GM12865 (cell line): ENCODE results near the gene DIDO1.
"Not testable (repeated sequence)": the region's sequence is repeated elsewhere in the genome, so short reads cannot be mapped to it uniquely, and the experiment has no call there.

Experiments
- DNase-seq: peaks from one replicate; pipeline ENCODE4 v3.0.0; 2010; ENCODE audit warnings: low read depth
- H3K4me3 ChIP-seq: 2 replicates; pipeline ENCODE4 v1.5.1; 2011; ENCODE audit warnings: mild to moderate bottlenecking, low read depth, low read length, control low read depth
- TF ChIP-seq, protein P1 (sequence below): IDR thresholded peaks from 2 replicates; pipeline ENCODE4 v1.5.1; 2011; ENCODE audit warnings: low read length, control low read depth, low read depth, inconsistent platforms; ENCODE audit not compliant: insufficient read depth; ENCODE audit errors: missing control alignments

DIDO1 gene

DNA sequence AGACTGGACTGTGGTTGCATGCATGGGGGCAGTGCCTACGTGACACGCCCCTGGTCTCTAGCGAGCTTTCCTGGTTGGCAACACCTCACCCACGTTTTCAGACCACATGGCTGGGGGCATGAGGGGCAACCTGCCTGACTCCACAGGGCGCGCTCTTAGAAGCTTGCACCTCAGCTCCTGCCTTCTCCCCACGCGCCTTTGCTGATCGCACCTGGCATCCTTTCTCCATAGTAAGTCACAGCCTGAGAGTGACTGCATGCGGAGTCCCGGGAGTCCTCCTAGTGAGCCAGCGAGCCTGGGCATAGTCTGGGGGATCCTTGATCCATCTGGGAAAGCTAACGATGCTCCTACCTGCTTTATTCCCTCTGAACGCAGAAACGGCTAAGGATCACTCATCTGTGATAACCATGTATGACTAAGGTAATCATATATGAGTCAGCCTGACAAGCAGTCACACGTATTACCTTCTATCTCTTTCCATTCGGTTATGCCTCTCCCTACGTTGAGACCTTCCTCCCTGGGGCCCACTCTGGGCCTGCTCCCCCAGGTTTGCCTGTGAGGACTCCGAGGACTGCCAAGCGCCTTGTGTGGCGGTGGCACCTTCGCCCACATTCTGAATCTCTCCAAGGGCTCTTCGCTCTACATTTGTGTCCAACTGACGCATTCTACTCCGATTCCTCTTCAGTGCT lies 69.2 kb downstream of the DIDO1 start:
- TF ChIP-seq, protein P1, sequence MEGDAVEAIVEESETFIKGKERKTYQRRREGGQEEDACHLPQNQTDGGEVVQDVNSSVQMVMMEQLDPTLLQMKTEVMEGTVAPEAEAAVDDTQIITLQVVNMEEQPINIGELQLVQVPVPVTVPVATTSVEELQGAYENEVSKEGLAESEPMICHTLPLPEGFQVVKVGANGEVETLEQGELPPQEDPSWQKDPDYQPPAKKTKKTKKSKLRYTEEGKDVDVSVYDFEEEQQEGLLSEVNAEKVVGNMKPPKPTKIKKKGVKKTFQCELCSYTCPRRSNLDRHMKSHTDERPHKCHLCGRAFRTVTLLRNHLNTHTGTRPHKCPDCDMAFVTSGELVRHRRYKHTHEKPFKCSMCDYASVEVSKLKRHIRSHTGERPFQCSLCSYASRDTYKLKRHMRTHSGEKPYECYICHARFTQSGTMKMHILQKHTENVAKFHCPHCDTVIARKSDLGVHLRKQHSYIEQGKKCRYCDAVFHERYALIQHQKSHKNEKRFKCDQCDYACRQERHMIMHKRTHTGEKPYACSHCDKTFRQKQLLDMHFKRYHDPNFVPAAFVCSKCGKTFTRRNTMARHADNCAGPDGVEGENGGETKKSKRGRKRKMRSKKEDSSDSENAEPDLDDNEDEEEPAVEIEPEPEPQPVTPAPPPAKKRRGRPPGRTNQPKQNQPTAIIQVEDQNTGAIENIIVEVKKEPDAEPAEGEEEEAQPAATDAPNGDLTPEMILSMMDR: no peak
- no peak for DNase-seq
- H3K4me3 ChIP-seq: no peak overlapping the region

DNA sequence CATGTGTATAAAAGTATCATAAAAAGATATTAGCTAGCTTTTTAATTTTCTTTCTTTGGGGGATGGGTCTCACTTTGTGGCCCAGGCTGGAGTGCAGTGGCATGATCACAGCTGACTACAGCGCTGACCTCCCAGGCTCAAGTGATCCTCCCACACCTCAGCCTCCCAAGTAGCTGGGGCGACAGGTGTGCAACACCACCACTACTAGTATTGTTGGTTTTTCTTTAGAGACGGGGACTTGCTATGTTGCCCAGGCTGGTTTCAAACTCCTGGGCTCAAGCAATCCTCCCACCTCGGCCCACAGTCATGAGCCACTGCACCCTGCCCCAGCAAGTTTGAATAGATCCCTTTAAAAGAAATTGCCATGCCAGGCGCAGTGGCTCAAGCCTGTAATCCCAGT lies 71.2 kb downstream of the DIDO1 start:
- TF ChIP-seq, protein P1: no peak
- no peak overlapping the region for H3K4me3 ChIP-seq
- DNase-seq: no peak

DNA sequence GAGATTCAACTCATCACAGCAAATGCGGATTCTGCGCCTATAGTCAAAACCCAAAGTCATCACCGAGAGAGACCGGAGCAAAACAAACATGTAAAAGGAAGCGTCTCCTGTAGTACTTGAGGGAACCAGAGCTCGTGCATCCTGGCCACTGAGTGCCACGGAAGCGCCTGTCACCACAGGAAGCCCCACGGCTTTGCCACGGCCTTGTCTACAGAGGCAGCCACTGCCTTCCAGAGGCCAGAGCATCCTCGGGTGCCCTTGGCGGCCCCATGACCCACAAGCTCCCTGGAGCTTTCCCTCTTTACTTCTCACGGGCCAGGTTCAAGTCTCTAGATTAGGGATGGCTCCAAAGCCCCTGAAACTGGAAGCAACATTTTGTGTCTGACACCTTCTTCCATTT lies 72.2 kb downstream of the DIDO1 start:
- no peak for DNase-seq
- no peak overlapping the region for H3K4me3 ChIP-seq
- TF ChIP-seq, protein P1: no peak

DNA sequence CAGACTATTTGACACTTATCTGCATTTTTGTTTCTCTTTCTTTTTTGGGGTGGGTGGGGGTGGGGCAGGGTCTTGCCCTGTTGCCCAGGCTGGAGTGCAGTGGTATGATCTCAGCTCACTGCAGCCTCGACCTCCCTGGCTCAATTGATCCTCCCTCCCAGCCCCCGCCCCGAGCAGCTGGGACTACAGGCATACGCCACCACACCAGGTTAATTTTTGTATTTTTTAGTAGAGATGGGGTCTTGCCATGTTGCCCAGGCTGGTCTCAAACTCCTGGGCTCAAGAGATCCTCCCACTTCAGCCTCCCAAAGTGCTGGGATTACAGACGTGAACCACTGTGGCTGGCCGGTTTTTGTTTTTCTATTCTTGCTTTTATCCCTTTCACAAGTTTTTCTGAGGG lies 73.0 kb downstream of the DIDO1 start:
- not testable (repeated sequence) for DNase-seq, H3K4me3 ChIP-seq

DNA sequence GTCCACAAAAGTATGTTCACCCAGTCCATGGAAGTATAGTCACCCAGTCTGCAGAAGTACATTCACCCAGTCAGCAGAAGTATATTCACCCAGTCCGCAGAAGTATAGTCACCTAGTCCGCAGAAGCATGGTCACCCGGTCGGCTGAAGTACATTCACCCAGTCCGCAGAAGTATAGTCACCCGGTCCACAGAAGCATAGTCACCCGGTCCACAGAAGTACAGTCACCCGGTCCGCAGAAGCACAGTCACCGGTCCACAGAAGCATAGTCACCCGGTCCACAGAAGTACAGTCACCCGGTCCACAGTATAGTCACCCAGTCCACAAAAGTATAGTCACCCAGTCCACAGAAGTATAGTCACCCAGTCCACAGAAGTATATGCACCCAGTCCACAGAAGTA lies 73.5 kb downstream of the DIDO1 start:
- DNase-seq: no peak
- TF ChIP-seq, protein P1: no peak
- H3K4me3 ChIP-seq: no peak overlapping the region

DNA sequence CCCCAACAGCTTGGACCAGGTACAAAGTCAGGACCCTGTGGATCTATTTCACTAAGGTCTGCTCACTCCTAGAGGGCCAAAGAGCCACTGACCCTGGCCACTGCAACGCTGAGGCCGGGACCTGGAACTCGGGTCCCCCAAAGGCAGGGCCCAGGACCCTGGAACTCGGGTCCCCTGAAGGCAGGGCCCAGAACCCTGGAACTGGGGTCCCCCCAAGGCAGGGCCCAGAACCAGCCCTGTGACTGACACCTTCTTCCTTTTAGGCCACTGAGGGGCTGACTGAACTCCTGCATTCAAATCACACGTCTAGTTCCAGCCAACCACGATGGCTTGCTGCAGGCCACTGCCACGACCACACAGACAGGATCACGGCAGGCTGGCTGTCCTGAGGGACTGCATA lies 74.1 kb downstream of the DIDO1 start:
- H3K4me3 ChIP-seq: no peak overlapping the region
- no peak for DNase-seq
- TF ChIP-seq, protein P1: no peak

DNA sequence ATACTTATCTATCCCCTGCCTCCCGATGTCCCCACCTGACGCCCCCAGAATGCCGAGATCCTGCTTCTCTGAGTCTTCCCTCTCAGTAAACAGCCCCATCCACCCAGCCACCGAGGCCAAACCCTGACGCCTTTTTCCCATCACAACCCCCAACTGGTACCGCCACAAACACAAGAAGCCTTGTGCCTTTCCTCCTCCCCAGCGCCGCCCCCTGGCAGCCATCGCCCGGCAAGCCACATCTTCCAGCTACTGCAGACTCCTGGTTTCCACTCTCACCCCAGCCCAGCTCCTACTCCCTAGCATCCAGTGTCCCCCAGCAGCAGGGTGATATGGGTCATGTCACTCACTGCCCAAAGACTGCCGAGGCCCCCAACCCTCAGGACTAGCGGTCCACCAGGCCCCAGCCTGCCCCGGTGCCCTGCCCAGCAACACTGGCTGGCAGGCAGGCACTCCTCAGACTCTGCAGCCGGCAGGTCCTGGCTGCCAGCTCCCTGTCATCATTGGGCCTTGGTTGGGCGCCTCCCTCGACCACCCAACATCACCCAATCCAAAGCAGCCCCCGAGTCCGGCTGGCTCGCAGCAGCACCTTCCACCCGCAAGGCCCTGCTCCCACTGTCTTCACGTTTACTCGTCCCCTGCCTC lies 75.9 kb downstream of the DIDO1 start:
- no peak for DNase-seq
- TF ChIP-seq, protein P1: no peak
- no peak overlapping the region for H3K4me3 ChIP-seq
